Motor neuron (in vitro differentiated cells): ENCODE measurements around the gene CD93. TPM values are rescaled to one million over a fixed set of nuclear protein-coding genes. Genes with fewer than 3 reads are reported as not detected.

ENCODE experiments used
- ATAC-seq, 8 experiments: fragments of 200-7000 bp; cut with Tn5 transposase; replicated peaks in 6 of 8; 2 replicates each; pipeline ENCODE4 v1.8.0; 2021; ENCODE audit warnings: mild to moderate bottlenecking in 8 of 8, moderate library complexity in 8 of 8
- H3K27ac ChIP-seq, 2 donors: fragments of 250-450 bp; sonication (Bioruptor Pico); 2 replicates each; pipeline ENCODE4 v1.9.0; 2021; ENCODE audit warnings: antibody characterized with exemption in 2 of 2, mild to moderate bottlenecking in 2 of 2, moderate library complexity in 1 of 2
- H3K4me1 ChIP-seq, 2 donors: fragments of 250-450 bp; sonication (Bioruptor Pico); replicated peaks in 1 of 2; 2 replicates each; pipeline ENCODE4 v1.6.1; 2021; ENCODE audit warnings: antibody characterized with exemption in 2 of 2, mild to moderate bottlenecking in 2 of 2, moderate library complexity in 1 of 2
- H3K4me3 ChIP-seq, 5 donors: fragments of 250-450 bp; sonication (Bioruptor Pico); 2 replicates each; pipeline ENCODE4 v1.9.0; 2021; ENCODE audit warnings: antibody characterized with exemption in 5 of 5, mild to moderate bottlenecking in 5 of 5, moderate library complexity in 4 of 5
- WGBS, 10 experiments: fragments of 450-650 bp; shearing (Covaris generic); methylation state at CpG; one replicate each; pipeline ENCODE4 v1.0.0; 2022; 5-methylcytosine and 5-hydroxymethylcytosine counted together
- in situ Hi-C, 9 experiments: fragments of 400-800 bp; cut with MboI; loops; one replicate each; pipeline ENCODE4 v1.15.0; 2021; ENCODE audit warnings: low sequenced_read_pairs in 9 of 9, low pct_unique_long_range_greater_than_20kb in 2 of 9; ENCODE audit not compliant: unreplicated experiment in 9 of 9
- total RNA-seq, 8 experiments: library from RNA; unstranded; fragments of 300-600 nt; gene quantifications; 2 replicates each; pipeline versions ENCODE4 v1.2.3 to v1.2.4, GENCODE V29; 2022

CD93 gene
- total RNA-seq, 8 experiments from 2014 or later = under 0.01 to 0.38 (median 0.09) TPM; not detected in 1

DNA sequence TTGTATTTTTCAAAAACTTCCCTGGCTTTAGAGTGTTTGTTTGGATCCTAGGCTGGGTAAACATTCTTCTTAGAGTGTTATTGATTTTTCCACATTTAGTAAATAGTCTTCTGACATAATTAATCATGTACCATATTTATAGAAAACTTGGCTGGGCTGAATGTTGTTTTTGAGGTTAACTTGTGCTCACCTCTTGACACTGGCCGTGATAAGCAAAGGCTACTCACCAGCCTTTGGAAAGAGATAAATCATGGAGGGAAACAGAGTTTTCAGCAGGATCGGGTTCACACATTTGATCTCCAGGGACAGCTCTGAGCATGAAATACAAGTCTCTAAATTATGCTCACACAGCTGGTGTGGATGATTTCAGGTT lies 6.2 kb upstream of the CD93 start:
- Histone ChIP-seq H3K27ac (peak overlapping the region in 1 of 2 donors; percentile 68), H3K4me3 (no peak overlapping the region), H3K4me1 (peaks cover 0 to 21% of the 10 kb centered on the region in 2 donors)
- 0 to 59% (median 33%) methylated on average over 1 to 2 of the region's 2 CpGs; no CpG with 5 or more reads in 3 of the 10 experiments for WGBS, 10 experiments
- ATAC-seq = peak in 5 of 8 experiments; percentile 71 to 91 (median 86)
- in situ Hi-C loops = no loop called here

DNA sequence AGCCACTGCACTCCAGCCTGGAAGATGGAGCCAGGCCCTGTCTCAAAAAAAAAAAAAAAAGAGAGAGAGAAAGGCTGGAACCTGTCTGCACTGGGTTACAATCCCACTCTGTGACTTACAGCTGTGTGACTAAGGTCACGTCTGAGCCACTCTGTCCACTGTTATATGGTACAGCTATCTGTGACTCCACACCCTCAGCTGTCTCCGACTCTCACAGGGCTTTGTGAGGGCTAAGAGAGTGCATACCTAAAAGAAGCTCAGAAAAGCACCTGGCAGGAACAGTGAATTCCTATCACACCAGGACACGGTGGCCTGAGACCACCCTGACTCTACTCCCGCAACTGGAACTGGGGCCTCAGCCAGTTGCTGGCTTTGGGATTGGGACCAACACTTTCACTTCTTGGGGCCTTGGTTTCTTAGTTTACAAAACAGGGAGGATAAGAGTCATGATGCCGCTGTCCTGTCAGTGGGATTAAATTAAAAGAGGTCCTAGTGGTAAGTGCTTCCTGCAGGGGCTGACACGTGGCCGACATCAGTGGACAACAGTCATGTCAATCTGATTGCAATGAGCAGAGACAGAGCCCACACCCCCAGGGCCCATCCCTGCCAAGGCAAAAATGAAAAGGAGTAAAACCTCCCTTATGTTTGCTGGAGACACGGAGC lies 5.7 kb upstream of the CD93 start:
- Histone ChIP-seq H3K4me3 (no peak overlapping the region), H3K27ac (peak overlapping the region in 1 of 2 donors; percentile 68), H3K4me1 (peaks cover 0 to 21% of the 10 kb centered on the region in 2 donors)
- in situ Hi-C loops = no loop called here
- 0 to 90% (median 65%) methylated on average over 1 to 7 of the region's 8 CpGs; no CpG with 5 or more reads in 3 of the 10 experiments for WGBS, 10 experiments
- ATAC-seq = peak in 5 of 8 experiments; percentile 63 to 75 (median 69)

DNA sequence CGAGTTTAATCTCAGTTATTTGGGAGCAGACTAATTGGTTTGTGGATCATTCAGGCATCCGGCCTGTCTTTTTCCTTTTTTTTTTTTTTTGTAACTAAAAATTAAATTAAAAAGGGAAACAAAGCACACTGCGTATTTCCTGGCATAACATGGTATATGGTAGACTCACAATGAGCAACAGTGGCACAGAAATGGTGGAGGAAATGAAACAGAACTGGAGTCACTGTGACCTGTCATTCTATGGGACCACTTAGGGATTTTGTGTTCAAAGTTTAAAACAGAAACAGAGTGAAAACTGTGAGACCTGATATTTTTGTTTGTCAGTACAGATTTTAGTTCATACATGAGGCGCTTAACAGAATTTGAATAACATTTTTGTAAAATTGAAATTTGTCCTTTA lies 4.8 kb upstream of the CD93 start:
- no peak for ATAC-seq
- Histone ChIP-seq H3K4me3 (no peak overlapping the region), H3K4me1 (peaks cover 0 to 21% of the 10 kb centered on the region in 2 donors), H3K27ac (no peak overlapping the region)
- in situ Hi-C loops = no loop called here
- WGBS, 10 experiments = 53 to 100% (median 71%) methylated on average over 1 to 4 of the region's 4 CpGs; no CpG with 5 or more reads in 1 of the 10 experiments

DNA sequence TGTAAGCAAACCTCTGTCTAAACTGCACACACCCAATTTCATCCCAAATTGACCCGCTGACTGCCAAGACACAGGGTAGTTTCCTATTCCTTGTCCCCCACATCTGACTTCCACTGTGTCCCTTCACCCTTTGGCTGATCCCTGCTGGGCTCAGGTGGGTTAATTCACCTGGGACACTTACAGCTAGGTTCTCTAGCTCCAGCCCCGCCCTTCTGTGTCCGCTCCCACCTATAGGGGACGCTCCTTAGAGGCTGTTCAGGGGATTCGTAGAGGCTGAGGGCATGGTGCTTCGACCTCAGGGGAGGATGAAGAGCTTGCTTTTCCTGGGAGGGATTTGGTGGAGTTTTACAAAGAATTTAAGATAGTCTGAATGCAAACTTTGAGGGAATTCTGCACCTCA lies 4.0 kb upstream of the CD93 start:
- Histone ChIP-seq H3K4me1 (peaks cover 0 to 21% of the 10 kb centered on the region in 2 donors), H3K27ac (no peak overlapping the region), H3K4me3 (no peak overlapping the region)
- no peak for ATAC-seq
- in situ Hi-C loops = no loop called here
- WGBS, 10 experiments = 10 to 100% (median 40%) methylated on average over 1 to 5 of the region's 6 CpGs; no CpG with 5 or more reads in 4 of the 10 experiments

DNA sequence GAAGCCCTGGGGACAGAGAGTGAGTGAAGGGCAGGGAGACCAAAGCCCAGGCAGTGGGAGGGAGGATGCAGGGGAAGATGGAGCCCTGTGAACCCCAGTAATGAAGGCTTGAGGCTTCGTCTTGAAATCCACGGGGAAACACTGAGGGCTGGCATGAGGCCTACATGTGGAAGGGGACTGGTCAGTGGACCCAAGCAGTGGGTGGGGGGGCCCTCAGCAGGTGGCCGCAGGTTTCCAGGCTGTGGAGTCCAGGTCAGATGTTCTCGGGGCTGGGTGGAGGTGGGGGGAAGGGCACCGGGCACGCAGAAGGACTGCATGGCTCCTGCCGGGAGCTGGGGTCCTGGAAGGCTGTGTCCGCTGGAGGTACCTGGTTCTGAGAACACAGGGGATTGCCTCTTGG lies 2.7 kb upstream of the CD93 start:
- WGBS, 10 experiments = 80 to 100% (median 100%) methylated on average over 1 to 2 of the region's 8 CpGs; no CpG with 5 or more reads in 7 of the 10 experiments
- ATAC-seq = no peak
- Histone ChIP-seq H3K4me3 (no peak overlapping the region), H3K27ac (no peak overlapping the region), H3K4me1 (peaks cover 0 to 19% of the 10 kb centered on the region in 2 donors)
- in situ Hi-C loops = no loop called here

DNA sequence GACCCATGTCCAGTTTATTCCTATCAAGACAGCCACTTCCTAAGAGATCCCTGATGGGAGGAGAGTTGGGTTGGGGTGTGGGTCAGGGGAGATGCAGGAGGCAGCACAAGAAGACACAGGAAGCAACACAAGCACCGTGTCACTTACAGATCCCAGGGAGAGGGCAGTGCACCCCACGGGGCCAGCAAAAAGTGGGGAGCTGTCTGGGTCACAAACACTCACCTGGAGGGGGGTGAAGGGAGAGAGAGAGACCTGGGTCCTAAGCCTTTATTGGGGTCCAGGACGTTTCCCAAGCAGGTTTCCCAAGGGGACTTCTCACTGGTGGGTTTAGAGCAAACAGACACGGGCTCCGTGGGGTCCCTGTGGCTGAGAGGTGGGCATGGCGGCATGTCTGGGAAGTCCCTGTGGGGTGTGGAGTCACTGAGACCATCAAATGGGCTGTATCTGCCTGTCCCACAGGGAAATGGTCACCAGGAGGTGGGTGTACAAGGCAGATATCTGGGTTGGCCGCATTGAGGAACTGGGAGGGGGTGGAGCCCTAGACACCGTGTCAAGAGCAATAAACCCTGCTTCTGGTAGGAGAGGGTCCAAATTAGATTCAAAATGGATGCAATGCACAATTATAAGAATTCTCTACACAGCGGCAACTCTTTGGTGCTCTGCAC lies 1.6 kb upstream of the CD93 start:
- Histone ChIP-seq H3K4me3 (no peak overlapping the region), H3K27ac (no peak overlapping the region), H3K4me1 (peaks cover 0 to 10% of the 10 kb centered on the region in 2 donors)
- in situ Hi-C loops = no loop called here
- WGBS, 10 experiments = 69 to 100% (median 91%) methylated on average over 1 to 3 of the region's 9 CpGs; no CpG with 5 or more reads in 6 of the 10 experiments
- no peak for ATAC-seq

DNA sequence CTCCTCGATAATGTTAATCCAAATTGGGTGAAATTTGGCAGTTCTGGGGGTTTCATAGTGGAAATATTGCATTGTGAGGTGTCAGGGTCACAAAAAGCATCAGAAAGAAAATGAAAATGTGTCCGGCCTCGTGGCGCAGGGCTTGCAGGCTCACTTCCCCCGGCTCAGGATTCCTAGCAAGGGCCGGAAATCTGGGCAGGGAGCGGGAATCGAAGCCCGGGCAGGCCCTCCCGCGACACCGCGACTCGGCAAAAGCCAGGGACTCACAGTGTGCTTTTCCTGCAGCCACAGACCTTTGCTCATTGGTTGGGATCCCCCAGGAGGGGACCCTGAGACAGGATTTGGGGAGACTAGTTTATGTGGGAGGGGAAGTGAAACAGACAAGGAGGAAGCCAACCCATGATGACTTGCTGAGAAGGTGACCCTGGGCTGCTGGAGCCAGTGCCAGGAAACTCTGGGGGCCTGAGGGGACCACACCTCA lies 847 bp upstream of the CD93 start:
- H3K4me1 ChIP-seq = peaks cover 0 to 4% of the 10 kb centered on the region in 2 donors
- WGBS, 10 experiments = 79 to 100% (median 97%) methylated on average over 1 to 12 of the region's 14 CpGs
- no peak overlapping the region for H3K27ac ChIP-seq
- H3K4me3 ChIP-seq = no peak overlapping the region
- in situ Hi-C loops = no loop called here
- ATAC-seq = no peak

DNA sequence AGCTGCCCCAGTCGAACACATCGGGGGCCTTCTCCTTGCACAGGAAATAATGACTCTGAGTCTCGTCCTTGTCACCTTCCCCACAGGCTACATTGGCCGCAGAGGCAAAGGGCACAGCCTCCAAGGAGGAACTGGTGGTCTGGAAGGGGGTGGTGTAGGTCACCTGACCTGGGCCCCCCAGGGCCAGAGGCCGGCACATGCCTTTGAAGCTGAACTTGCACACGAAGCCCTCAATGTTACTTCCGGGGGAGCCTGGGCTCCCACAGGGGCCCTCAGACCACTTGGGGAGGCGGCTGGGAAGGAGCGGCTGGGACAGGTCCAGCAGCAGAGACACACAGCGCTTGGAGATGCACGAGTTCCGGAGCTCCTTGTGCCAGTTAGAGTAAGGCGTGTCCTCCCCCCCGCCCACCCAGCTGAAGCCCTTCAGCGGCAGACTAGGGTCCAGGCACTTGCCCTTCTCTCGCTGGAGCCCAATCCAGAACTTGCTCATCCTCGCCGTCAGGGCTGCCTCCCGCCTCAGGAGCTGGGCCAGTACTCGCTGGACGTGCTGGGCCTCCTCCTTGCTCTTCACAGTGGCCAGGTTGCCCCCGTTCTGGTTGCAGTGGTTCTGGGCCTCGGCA lies 578 bp downstream of the CD93 start:
- WGBS, 10 experiments = 80 to 97% methylated on average over 1 to 7 of the region's 23 CpGs; no CpG with 5 or more reads in 8 of the 10 experiments
- Histone ChIP-seq H3K4me1 (no peaks in the 10 kb centered on the region), H3K27ac (no peak overlapping the region), H3K4me3 (no peak overlapping the region)
- no peak for ATAC-seq
- in situ Hi-C loops = no loop called here

DNA sequence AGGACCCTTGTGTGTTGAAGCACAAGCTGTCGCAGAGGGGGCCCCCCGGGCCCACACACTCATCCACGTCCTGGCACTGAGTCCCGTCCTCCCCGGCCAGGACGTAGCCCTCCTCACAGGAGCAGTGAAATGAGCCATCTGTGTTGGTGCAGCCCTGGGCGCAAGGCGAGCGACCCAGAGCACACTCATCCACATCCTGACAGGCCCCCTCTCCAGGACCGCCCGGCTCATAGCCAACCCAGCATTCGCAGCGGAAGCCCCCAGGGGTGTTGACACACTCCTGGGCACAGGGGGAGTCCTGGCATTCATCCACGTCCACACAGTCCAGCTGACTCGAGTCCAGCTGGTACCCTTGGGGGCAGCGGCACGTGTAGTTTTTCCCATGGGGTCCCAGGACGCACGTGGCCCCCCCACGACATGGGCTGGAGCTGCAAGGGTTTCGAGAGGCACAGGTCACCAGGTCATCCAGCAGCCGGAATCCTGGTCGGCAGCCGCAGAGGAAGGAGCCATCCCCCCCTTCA lies 1.2 kb downstream of the CD93 start:
- H3K4me1 ChIP-seq = no peaks in the 10 kb centered on the region
- H3K4me3 ChIP-seq = no peak overlapping the region
- 0% methylated on average over 1 of the region's 24 CpGs; no CpG with 5 or more reads in 9 of the 10 experiments for WGBS, 10 experiments
- H3K27ac ChIP-seq = no peak overlapping the region
- in situ Hi-C loops = no loop called here
- ATAC-seq = no peak

DNA sequence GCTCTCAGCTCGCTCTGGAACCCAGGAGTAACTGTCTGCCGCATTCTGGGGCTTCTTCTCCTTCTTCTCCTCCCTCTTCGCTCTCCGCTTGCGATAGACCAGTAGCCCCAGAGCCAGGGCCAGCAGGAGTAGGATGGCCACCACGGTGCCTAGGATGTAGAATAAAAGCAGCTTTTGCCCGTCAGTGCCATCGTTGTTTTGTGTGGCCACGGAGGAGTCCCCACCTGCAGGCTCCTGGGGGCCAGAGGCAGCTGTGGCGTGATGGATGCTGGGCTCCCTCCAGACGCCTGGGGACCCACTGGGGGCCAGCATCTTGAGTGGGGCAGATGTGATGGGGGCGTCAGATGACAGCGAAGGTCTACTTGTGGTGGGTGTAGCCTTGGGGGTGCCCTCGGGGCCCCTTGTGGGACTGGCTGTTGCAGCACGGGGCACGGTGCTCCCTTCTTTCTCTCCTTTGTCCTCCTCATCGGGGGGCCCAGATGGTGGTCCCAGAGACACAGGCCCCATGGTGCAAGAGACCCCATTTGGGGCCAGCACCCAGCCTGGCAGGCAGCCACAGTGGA lies 1.8 kb downstream of the CD93 start:
- ATAC-seq = no peak
- no peak overlapping the region for H3K4me3 ChIP-seq
- WGBS, 10 experiments = 40% methylated on average over 1 of the region's 17 CpGs; no CpG with 5 or more reads in 8 of the 10 experiments

DNA sequence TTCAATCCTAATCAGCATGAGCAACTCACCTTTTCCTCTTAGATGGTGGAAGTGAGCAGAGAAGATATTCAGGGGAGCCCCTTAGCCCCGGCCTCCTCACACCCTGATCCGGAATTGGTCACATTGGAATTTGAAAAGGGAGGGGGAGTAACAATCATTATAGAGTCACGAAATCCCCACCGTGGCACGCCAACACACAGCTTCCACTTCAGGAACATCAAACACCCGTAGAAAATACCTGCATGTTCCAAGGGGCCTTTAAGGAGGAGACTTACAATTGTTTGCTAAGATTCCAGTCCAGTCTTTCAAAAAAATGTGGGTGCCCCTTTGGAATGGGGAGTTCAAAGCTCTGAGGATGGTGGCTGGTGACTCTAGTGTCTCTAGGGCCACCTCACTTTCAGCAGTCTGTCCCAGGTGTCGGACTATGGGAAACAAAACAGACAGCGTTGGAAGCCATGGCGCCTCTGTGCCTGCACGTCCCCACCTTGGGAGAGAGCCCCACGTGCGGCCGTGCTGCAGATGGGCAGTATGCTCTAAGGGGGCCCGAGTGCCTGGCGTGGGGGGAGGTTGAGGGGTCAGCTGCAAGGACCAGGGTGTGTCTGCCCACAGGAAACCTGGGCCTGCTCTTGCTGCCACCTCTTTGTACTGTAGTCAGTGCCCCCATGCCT lies 2.4 kb downstream of the CD93 start:
- no peak overlapping the region for H3K4me3 ChIP-seq
- 60 to 83% (median 70%) methylated on average over 1 to 7 of the region's 15 CpGs; no CpG with 5 or more reads in 3 of the 10 experiments for WGBS, 10 experiments
- no peak overlapping the region for H3K27ac ChIP-seq
- no peak for ATAC-seq
- in situ Hi-C loops = no loop called here
- H3K4me1 ChIP-seq = peaks cover 6 to 8% of the 10 kb centered on the region in 2 donors

More for the DNA sequence above, 1.8 kb downstream of the CD93 start:
- in situ Hi-C loops = no loop called here
- peaks cover 0 to 4% of the 10 kb centered on the region in 2 donors for H3K4me1 ChIP-seq
- no peak overlapping the region for H3K27ac ChIP-seq

DNA sequence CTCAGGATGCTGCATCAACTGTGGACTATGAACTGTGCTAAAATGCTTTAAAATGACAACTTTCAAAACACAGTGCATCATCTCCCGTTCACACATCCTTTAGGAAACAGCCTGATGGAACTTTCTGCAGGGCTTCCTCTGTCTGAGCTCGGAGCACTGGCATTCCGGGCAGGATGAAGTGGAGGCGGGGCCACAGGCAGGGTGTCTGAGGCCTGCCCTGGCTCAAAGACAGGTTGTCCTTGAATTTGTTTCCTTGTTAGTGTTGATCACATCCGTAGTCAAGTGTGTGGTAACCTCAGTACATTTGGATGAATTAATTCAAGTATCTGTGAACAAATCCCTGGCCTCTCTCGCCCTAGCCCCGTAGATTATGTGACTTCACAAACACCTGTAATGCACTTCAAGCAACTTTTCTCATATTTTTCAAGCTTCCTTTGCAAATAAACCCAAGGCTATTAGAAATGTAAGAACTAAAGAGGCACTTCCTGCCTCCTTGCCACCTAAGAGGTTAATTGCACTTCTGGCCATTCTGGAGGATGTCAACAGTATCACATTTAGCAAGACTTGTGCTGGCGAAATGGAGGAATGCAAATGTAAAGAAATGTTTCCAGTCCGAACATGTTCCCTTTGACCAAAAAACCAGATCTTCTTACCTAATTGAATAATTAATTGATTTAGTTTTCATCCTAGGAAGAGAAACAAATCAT lies 3.1 kb downstream of the CD93 start:
- in situ Hi-C loops = no loop called here
- ATAC-seq = no peak

More for the DNA sequence above, 3.1 kb downstream of the CD93 start:
- Histone ChIP-seq H3K4me1 (peaks cover 8 to 13% of the 10 kb centered on the region in 2 donors), H3K27ac (no peak overlapping the region), H3K4me3 (no peak overlapping the region)
- 40 to 100% (median 71%) methylated on average over 1 to 8 of the region's 9 CpGs; no CpG with 5 or more reads in 1 of the 10 experiments for WGBS, 10 experiments
